ENCODE results near the gene AP3B1.
"Not testable (repeated sequence)": the region's sequence is repeated elsewhere in the genome, so short reads cannot be mapped to it uniquely, and the experiment has no call there.

Gene AP3B1

DNA sequence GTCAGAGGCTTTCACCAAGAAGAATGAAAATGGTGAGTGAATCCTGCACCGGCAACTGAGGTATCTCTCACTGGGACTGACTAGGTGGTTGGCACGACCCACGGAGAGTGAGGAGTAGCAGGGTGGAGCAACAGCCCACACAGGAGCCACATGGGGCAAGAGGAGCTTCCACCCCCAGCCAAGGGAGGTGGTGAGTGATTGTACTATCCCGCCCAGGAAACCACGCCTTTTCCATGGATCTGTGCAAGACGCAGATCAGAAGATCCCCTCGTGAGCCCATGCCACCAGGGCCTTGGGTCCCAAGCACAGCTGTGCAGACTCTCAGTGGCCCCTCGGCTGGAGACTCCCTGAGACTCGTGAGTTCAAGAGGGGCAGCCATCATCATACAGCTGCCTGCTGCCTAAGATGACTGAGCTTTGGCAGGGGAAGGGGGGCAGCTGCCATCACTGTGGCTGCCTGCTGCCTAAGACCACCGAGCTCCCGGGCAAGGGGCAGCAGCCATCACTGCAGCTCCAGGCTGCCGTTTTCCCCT, 229.5 kb downstream of the AP3B1 start:
- no peak for DNase-seq (ENCODE audit: low read depth)

- DNase-seq (ENCODE audit: low read depth): no peak
Measured at GRCh38 chr5:78063495-78063894, 231.0 kb downstream of the AP3B1 start.

- no peak for DNase-seq (ENCODE audit: low read depth)
Measured at GRCh38 chr5:78062645-78063044, 231.9 kb downstream of the AP3B1 start.

GRCh38 chr5:78060421-78060820, 234.1 kb downstream of the AP3B1 start:
- peak; percentile 20 for DNase-seq (ENCODE audit: low read depth)

GRCh38 chr5:78058625-78059024, 235.9 kb downstream of the AP3B1 start:
- no peak for DNase-seq (ENCODE audit: low read depth)

GRCh38 chr5:78056901-78057514, 237.5 kb downstream of the AP3B1 start:
- no peak for DNase-seq (ENCODE audit: low read depth)

DNA sequence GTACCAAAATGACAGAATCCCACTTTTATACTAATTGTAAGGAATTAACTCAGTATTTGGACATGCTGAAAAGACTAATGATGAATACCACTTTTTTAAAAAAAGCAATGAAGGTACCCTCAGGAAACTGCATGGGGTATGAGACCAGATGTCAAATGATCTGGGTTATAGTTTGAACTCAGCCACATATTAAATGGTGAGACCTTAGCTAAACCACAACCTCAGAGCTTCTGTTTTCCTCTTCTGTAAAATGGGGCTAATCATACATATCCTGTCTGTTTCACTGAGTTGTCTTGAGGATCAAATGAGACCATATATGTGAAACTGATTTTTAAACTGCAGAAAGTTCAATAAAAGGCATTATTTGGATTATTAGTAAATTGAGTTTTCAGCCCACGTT, 238.4 kb downstream of the AP3B1 start:
- no peak for DNase-seq (ENCODE audit: low read depth)

GRCh38 chr5:78050888-78051287, 243.6 kb downstream of the AP3B1 start:
- DNase-seq (ENCODE audit: low read depth): peak; percentile 37

DNA sequence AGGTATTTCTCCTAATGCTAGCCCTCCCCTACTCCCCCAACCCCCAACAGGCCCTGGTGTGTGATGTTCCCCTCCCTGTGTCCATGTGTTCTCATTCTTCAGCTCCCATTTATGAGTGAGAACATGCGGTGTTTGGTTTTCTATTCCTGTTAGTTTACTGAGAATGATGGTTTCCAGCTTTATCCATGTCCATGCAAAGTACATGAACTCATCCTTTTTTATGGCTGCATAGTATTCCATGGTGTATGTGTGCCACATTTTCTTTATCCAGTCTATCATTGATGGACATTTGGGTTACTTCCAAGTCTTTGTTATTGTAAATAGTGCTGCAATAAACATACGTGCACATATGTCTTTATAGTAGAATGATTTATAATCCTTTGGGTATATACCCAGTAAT, 247.7 kb downstream of the AP3B1 start:
- DNase-seq (ENCODE audit: low read depth): not testable (repeated sequence)

DNA sequence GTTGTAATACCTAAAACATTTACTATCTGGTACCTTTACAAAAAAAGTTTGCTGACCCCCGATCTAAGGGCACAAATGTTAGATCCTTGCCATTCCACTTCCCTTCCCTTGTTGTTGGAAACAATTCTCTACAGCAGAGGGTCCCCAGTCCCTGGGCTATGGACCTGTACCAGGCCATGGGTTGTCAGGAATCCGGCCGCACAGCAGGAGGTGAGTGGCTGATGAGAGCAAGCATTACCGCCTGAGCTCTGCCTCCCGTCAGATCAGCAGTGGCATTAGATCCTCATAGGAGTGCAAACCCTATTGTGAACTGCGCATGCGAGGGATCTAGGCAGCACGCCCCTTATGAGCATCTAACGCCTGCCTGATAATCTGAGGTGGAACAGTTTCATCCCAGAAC, 248.5 kb downstream of the AP3B1 start:
- no peak for DNase-seq (ENCODE audit: low read depth)

- no peak for DNase-seq (ENCODE audit: low read depth)
Measured at GRCh38 chr5:78041805-78042204, 252.7 kb downstream of the AP3B1 start.

- no peak for DNase-seq (ENCODE audit: low read depth)
Measured at GRCh38 chr5:78025540-78025939, 269.0 kb downstream of the AP3B1 start.

DNA sequence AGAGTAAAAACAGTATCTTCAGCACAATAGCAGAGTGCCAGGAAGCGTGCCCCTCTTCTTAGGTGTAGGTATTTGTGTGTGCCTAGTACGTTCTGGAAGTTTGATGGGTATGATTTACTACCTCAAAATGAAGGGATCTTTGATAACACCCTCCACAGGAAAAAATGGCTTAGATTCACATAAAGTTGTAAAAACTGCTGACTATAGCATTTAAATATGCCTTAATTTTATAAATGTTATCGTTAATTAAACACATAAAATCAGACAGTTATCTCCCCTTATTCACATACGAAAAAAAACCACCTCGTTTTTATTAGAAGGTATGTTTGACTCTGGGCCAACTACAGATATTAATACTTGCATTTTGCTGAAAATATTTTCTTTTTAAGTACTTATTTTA, 274.8 kb downstream of the AP3B1 start:
- DNase-seq (ENCODE audit: low read depth): no peak

- no peak for DNase-seq (ENCODE audit: low read depth)
Measured at GRCh38 chr5:78016863-78017529, 277.5 kb downstream of the AP3B1 start.

DNA sequence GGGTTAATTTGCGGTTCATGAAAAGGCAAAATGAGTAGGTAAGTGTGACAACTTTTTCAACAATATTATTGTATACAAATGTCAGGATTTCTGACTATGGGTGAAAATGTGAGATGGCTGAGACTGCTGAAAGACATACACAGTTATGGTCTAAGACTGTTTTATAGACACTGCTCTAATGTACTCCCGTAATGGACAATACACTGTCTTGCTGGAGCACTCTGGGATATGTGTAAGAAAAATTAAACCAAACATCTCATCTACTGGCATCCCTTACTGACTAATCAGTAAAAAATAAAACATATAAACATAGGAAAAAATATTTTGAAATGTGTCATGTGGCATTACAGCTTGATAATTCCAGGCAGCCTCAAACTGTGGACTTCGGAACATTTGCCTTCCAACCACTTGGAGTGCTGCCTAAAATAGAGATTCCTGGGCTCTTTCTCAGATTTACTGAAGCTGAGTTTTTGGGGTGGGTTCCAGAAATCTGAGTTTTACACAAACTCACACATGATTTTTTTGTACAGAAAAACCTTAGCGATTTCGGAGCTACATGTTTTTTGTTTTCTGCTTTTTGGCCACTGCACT, 284.5 kb downstream of the AP3B1 start:
- peak; percentile 58 for DNase-seq (ENCODE audit: low read depth)

DNA sequence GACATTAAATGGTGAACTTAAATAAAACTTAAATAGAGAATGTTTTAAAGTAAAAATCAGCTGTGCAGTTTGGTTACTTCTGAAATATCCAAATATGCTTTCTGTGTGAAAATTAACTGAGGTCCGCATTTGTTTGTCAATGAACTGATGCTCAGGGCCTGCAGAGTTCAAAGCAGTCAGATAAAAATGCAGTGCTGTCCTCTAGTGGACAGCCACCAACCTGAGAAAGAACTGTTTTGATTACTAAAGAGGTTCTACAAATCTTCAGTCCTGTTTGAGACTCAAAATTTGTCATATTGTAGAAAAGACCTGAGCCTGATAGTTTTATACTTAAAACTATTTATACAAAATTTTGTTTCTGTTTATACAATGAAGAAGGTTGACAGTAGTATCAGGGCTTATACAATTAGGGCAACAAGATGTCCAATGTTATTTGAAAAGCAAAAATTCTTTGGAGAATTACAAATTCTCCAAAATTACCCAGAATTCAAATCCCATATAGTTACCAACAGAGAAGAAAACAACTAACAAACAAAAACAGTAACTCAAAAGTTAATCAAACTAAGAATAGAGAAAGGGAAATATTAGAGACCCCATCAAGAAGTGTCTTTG, 286.0 kb downstream of the AP3B1 start:
- peak; percentile 4 for DNase-seq (ENCODE audit: low read depth)

DNA sequence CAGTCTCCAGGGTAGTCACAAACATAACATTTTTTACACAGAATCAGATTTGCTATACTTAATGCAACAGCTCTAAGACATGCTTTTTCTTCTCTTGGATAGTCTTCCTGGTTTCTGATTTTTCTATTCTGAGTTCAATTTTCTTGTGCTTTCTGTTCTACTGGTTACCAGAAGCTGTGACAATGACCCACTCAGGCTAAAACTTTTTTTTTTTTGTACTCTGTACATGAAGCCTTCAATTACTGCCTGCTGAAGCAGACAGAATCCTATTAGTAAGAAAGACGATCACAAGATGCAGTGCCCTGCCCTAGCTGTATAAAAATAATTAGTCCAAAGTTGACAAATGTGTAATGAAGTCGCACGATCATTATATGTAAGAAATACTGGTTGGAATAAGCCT, 287.3 kb downstream of the AP3B1 start:
- no peak for DNase-seq (ENCODE audit: low read depth)

DNA sequence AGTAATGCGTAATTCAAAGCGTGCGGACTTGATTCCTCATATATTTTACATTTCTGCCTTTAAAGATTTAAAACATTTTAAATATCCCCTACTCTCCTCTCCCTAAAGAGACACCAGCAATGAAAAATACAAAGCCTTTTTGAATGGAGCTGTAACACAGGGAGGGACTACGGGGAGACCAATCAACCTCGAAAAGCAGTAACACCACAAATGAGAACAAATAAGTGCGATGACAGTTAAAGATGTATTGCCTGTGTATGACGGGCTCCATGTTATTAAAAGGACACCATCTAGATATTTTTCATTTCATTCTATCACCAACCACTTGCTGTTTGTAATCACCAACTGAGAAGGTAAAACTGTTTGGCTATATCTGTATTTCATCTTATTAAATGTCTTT, 288.0 kb downstream of the AP3B1 start:
- DNase-seq (ENCODE audit: low read depth): no peak

DNA sequence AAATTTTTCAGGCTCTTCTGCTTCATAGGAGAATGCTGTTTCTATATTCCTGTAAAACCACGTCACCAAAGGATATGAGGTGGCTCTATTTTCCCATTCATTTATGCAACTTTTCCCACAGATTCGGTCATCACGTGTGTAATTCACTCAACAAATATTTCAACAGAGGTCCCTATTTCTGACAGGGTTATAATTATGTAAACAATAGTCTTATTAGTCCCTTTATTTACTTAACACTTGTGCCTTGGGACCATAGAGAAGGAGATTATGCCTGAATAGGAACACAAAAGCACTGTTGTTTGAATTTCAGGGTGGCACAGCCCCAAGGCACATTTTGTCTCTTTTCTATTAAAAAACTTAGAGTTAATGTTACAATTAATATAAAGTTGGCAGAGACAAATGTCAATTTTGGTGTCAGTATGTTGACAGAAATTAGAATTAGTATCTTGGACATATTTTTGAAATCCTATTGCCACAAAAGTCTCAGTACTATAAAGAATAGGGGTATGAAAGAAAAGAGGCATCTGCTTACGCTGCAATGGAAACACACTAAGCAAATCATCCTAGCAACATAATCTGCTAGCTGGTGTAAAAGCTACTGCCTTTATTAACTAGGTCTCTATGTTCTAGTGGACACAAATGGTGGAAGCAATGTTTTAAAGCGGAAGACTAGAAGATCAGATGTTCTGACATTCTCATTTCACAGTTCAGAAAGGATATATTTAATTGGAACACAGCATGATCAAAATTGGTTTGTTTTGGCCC, 289.3 kb downstream of the AP3B1 start:
- DNase-seq (ENCODE audit: low read depth): peak; percentile 32

- DNase-seq (ENCODE audit: low read depth): no peak
Measured at GRCh38 chr5:78004559-78004958, 289.9 kb downstream of the AP3B1 start.

DNA sequence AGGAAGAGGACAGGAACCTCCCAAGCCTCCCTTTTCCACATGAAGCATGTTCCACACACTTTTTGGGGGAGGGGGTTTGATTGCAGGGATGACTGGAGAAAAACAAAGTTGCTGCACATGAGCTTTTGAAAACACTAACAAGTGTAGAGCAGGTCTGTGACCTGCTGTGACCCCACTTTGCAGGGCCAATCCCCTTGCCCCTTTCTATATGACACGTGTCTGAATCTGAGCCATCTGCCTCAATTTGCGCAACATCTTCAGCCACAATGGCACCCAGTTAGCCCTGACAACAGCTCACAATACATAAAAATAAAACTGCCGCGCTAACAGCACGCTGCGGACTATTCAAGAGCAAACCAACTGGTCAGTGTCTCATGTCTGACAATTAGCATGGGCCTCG, 290.6 kb downstream of the AP3B1 start:
- DNase-seq (ENCODE audit: low read depth): no peak

- no peak for DNase-seq (ENCODE audit: low read depth)
Measured at GRCh38 chr5:78003450-78003849, 291.0 kb downstream of the AP3B1 start.
